ENCODE results near the gene TTLL3. TPM values are rescaled to one million over a fixed set of nuclear protein-coding genes. Genes with fewer than 3 reads are reported as not detected.

Gene TTLL3
- total and polyA plus RNA-seq, 2 of the 13 experiments (the other 11 are each of a cell fraction or from before 2014, with no cell fraction given): 9.5 to 51.2 TPM

- CTCF ChIA-PET (ENCODE audit: low intra/inter-chr PET ratio, low total read pairs): no interaction called here
- Histone ChIP-seq H3K79me2 (ENCODE audit: insufficient read depth, low read length) (no peaks in the 10 kb centered on the region), H2AFZ (ENCODE audit: low read length) (no peak overlapping the region), H3K27ac (ENCODE audit: extremely low read length, insufficient read depth, low read length) (no peak overlapping the region), H3K27me3 (ENCODE audit: control insufficient read depth in 1 of 2, insufficient read depth in 2 of 2, low read length in 2 of 2) (no peaks in the 10 kb centered on the region), H3K9me3 (ENCODE audit: low read length) (no peaks in the 10 kb centered on the region), H4K20me1 (ENCODE audit: insufficient read depth, low read length) (no peaks in the 10 kb centered on the region), H3K9ac (ENCODE audit: insufficient read depth, low read depth, low read length) (no peak overlapping the region; the same call in 1 of the 2 replicates), H3K36me3 (replicated peaks in 1 of 2; ENCODE audit: control insufficient read depth in 1 of 2, insufficient read depth in 2 of 2, low read length in 2 of 2) (peaks cover 10 to 17% of the 10 kb centered on the region in 2 experiments; a peak in 4 of 5 replicates), H3K4me2 (ENCODE audit: low read depth, low read length) (no peak overlapping the region), H3K4me1 (ENCODE audit: insufficient read depth, low read length) (peaks cover 17% of the 10 kb centered on the region), H3K4me3 (replicated peaks in 1 of 3; ENCODE audit: insufficient read depth in 1 of 3, low read depth in 2 of 3, low read length in 3 of 3) (no peak overlapping the region)
- ATAC-seq (peak; percentile 43), DNase-seq (ENCODE audit: low spot score) (peak; percentile 30), FAIRE-seq (no peak)
- POLR2A ChIA-PET: interaction anchor here (0.8 to 1.6 kb wide), 2 partner anchors 8 to 9 kb away, joined by 3 to 18 read pairs; partner anchors contain the start of gene RPUSD3
- no TSS peak for BruUV-seq (replicated peaks)
- 70% methylated on average over 16 of the region's 18 CpGs for WGBS (ENCODE audit: low lambda C conversion rate)
- intact Hi-C loops (cut with micrococcal nuclease; ENCODE audit: unreplicated experiment) (no loop called here), in situ Hi-C loops (cut with HindIII; ENCODE audit: extremely low pct_ligation_motif_present, low pct_unique_long_range_greater_than_20kb) (no loop called here)
- TF ChIP-seq TBL1XR1 (IDR thresholded peaks at IDR 0.05; ENCODE audit: borderline replicate concordance, low read length, partially characterized antibody): peak; percentile 86
- TF ChIP-seq SALL1 (CRISPR knock-in tag; IDR thresholded peaks at IDR 0.05): peak; percentile 57
- TF ChIP-seq SRY (CRISPR knock-in tag; IDR thresholded peaks at IDR 0.05): 0 out of 2 replicates have a peak, but pooled peaks have one; percentile 3
- TF ChIP-seq CTCF (CRISPR knock-in tag; IDR thresholded peaks at IDR 0.05): peak; percentile 36
- TF ChIP-seq TFAP4 (IDR thresholded peaks at IDR 0.05; ENCODE audit: borderline replicate concordance, low read depth): peak; percentile 56; the same call in 1 of the 2 replicates
- TF ChIP-seq NR2C2 (CRISPR knock-in tag; IDR thresholded peaks at IDR 0.05; ENCODE audit: borderline replicate concordance): 0 out of 2 replicates have a peak, but pooled peaks have one; percentile 4
- no peak for TF ChIP-seq SOX13 (IDR thresholded peaks at IDR 0.05)
- peak in 1 of 2 experiments; percentile 77; a peak in 2 of 4 replicates for TF ChIP-seq SOX13 (CRISPR knock-in tag; conservative IDR thresholded peaks at IDR 0.05 in 1 of 2, IDR thresholded peaks at IDR 0.05 in 1 of 2)
- peak; percentile 60; the same call in 1 of the 2 replicates for TF ChIP-seq SKIL (CRISPR knock-in tag; IDR thresholded peaks at IDR 0.05; ENCODE audit: borderline replicate concordance)
- TF ChIP-seq AKAP8 (CRISPR knock-in tag; IDR thresholded peaks at IDR 0.05): 0 out of 2 replicates have a peak, but pooled peaks have one; percentile 64
- peak; percentile 73; the same call in 1 of the 2 replicates for TF ChIP-seq TBX3 (IDR thresholded peaks at IDR 0.05; ENCODE audit: borderline replicate concordance)
- no peak for TF ChIP-seq TAF15 (IDR thresholded peaks at IDR 0.05; ENCODE audit: low read depth, low read length, poor library complexity, severe bottlenecking)
- peak; percentile 20; the same call in 1 of the 2 replicates for TF ChIP-seq SAP130 (CRISPR knock-in tag; IDR thresholded peaks at IDR 0.05; ENCODE audit: low read depth)
- peak; percentile 62; the same call in 1 of the 2 replicates for TF ChIP-seq NR2F2 (IDR thresholded peaks at IDR 0.05; ENCODE audit: borderline replicate concordance, low read depth)
- peak; percentile 94 for TF ChIP-seq SKI (IDR thresholded peaks at IDR 0.05; ENCODE audit: partially characterized antibody)
- no peak for TF ChIP-seq U2AF1 (optimal IDR thresholded peaks at IDR 0.05; ENCODE audit: low read depth, low read length)
Measured at GRCh38 chr3:9834520-9835380, 24.7 kb downstream of the TTLL3 start.

All from HepG2 (cell line).